HUES64 (cell line): ENCODE results near the gene CPEB2.

Source experiments
- H3K27ac ChIP-seq: 2 replicates; pipeline ENCODE4 v1.7.0; 2013; ENCODE audit warnings: low read depth, low read length, inconsistent platforms
- H3K27me3 ChIP-seq: 2 replicates; pipeline ENCODE4 v1.6.1; 2013; ENCODE audit warnings: mild to moderate bottlenecking, low read length; ENCODE audit not compliant: insufficient read depth
- H3K36me3 ChIP-seq: 2 replicates; pipeline ENCODE4 v1.6.1; 2013; ENCODE audit warnings: mild to moderate bottlenecking, low read length; ENCODE audit not compliant: insufficient read depth
- H3K4me1 ChIP-seq: 2 replicates; pipeline ENCODE4 v1.6.1; 2013; ENCODE audit warnings: mild to moderate bottlenecking, low read length, moderate library complexity; ENCODE audit not compliant: insufficient read depth
- H3K4me3 ChIP-seq: 2 replicates; pipeline ENCODE4 v1.5.1; 2013; ENCODE audit warnings: mild to moderate bottlenecking, low read length, moderate library complexity
- H3K9ac ChIP-seq: 2 replicates; pipeline ENCODE4 v1.6.1; 2013; ENCODE audit warnings: mild to moderate bottlenecking, low read depth, low read length
- H3K9me3 ChIP-seq: 2 replicates; pipeline ENCODE4 v1.6.1; 2013; ENCODE audit warnings: low read depth, low read length; ENCODE audit not compliant: insufficient read depth
- WGBS: fragments of 150-250, 120-280 bp; methylation state at CpG from one replicate; pipeline ENCODE4 v1.1.7; 2013; ENCODE audit warnings: missing lambda C conversion rate; 5-methylcytosine and 5-hydroxymethylcytosine counted together

CPEB2 gene

DNA sequence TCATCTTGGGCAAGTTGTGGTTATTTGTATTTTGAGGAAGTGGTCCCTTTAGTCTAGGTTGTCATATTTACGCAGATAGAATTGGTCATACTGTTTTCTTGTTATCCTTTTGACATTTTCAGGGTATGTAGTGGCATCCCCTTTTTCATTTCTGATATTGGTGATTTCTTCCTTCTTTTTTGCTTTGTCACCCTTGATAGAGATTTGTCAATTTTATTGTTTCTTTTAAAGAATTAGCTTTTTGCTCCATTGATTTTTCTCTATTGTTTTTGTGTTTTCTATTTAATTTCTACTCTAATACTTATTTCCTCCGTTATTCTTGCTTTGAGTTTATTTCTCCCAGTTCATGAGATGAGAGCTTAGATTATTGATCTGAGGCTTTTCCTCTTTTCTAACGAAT lies 87.7 kb downstream of the CPEB2 start:
- no peak overlapping the region for H3K27ac ChIP-seq
- no peaks in the 10 kb centered on the region for H3K27me3 ChIP-seq
- H3K36me3 ChIP-seq: no peaks in the 10 kb centered on the region
- H3K9me3 ChIP-seq: peaks cover 19% of the 10 kb centered on the region
- 100% methylated on average over 1 of the region's 3 CpGs for WGBS
- H3K9ac ChIP-seq: no peak overlapping the region
- H3K4me3 ChIP-seq: no peak overlapping the region
- peaks cover 4% of the 10 kb centered on the region; the same call in 1 of the 2 replicates for H3K4me1 ChIP-seq

DNA sequence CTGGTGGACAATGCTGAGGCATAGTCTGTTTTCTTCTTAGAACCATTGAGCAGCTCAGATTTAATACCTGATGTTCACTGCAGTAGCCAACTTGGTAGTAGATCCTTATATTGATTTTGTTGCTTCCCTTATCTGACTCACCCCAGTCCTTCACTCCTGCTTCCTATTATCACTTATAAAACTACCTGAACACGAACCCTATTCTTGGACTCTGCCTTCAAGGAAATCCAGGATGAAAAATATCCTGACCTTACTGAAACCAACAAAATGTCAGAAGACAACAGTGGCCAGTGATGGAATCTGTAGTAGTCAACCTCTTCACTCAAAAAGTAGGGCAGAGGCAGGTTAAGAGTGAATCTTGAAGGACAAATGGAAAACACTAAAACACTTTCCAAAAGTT lies 98.1 kb downstream of the CPEB2 start:
- Histone ChIP-seq H3K4me1 (no peaks in the 10 kb centered on the region), H3K4me3 (no peak overlapping the region), H3K9me3 (no peaks in the 10 kb centered on the region), H3K9ac (no peak overlapping the region), H3K36me3 (no peaks in the 10 kb centered on the region), H3K27me3 (no peaks in the 10 kb centered on the region), H3K27ac (no peak overlapping the region)
- 93% methylated on average over 1 of the region's 1 CpG for WGBS

DNA sequence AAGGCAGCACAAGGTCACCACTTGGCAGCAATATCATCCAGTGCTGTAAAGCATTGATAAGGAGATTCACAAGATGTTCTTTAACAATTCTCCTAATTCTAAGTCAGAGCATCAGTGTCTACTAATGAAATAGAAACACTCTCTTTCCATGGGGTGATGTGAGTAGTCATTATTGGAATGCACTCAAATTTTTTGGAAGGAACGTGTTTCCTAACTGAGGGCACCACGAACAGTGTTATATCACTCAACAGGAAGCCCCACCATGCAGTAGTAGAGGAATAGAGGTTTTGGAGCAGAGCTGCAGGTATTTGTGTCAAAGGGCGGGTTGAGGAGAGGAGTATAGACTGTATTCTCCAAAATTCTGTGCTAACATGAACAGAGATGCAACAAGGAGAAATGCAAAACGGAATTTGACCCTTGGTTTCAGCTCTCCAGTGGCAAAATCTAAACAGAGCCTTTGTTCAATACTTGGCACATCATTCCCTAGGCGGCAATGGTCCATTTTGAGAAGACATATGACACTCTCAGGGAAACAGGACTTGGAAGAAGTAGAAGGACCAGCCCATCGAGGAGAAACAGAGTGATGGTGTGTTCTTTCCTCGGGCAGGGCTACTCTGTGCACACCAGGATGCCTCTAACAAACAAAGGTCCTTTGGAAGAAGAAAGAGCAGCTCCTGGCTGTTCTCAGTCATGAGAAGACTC lies 98.9 kb downstream of the CPEB2 start:
- Histone ChIP-seq H3K9me3 (no peaks in the 10 kb centered on the region), H3K9ac (no peak overlapping the region), H3K36me3 (no peaks in the 10 kb centered on the region), H3K27me3 (no peaks in the 10 kb centered on the region), H3K27ac (no peak overlapping the region), H3K4me3 (no peak overlapping the region), H3K4me1 (no peaks in the 10 kb centered on the region)
- 90% methylated on average over 7 of the region's 7 CpGs for WGBS

DNA sequence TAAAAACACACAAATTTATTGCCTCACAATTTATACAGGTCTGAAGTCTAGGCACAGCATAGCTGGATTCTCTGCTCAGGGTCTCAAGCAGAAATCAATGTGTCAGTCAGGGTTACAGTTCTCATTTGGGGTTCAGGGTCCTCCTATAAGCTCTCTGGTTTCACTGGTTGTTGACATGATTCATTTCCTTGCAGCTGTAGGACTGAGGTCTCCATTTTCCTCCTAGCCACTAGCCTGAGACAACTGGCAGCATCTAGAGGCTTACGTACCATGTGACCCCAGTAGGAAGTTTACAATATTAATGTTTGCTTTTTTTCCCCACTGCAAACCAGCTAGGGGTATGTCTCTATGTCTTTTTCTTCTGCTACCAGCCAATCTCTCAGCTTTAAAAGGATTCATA lies 102.5 kb downstream of the CPEB2 start:
- Histone ChIP-seq H3K9me3 (no peaks in the 10 kb centered on the region), H3K4me3 (no peak overlapping the region), H3K27me3 (no peaks in the 10 kb centered on the region), H3K9ac (no peak overlapping the region), H3K36me3 (no peaks in the 10 kb centered on the region), H3K4me1 (no peaks in the 10 kb centered on the region), H3K27ac (no peak overlapping the region)
- WGBS: 100% methylated on average over 1 of the region's 1 CpG

DNA sequence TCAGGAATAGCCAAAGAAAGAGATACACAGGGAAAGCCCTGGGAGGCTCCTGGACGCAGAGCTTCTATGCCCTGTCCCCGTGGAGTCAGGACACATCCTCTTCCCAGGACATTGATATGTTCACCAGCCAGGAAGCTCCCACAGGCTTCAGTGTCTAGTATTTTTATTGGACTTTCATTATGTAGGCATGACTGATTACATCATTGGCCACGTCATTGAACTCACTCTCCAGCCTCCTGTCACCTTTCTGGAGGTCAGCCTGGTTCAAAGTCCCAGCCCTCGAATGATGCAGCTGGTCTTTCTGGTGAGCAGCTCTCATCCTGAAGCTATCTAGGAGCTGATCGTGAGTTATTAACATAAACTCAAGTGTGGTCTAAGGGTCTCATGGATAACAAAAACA lies 104.1 kb downstream of the CPEB2 start:
- Histone ChIP-seq H3K9ac (no peak overlapping the region), H3K27ac (no peak overlapping the region), H3K4me1 (no peaks in the 10 kb centered on the region), H3K27me3 (no peaks in the 10 kb centered on the region), H3K4me3 (no peak overlapping the region), H3K9me3 (no peaks in the 10 kb centered on the region), H3K36me3 (no peaks in the 10 kb centered on the region)
- WGBS: 93% methylated on average over 5 of the region's 5 CpGs

DNA sequence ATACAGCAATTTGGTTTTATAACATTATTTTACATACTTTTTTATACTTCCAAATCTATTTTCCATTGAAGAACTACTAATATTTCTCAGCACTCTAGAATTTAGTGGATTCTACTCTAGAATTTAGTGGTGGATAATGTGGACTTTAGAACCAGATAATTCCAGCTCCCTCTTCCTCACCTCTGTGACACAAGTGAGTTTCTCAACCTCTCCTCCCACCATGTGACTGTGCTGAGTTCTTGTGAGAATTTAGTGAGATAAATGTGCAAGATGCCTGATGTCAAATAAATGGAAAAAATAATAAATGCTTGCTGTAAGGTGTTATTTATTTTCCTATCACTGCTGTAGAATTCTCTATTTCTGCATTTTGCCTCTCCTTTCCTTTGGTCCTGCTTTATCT lies 107.3 kb downstream of the CPEB2 start:
- Histone ChIP-seq H3K4me1 (no peaks in the 10 kb centered on the region), H3K4me3 (no peak overlapping the region), H3K36me3 (no peaks in the 10 kb centered on the region), H3K9ac (no peak overlapping the region), H3K27me3 (no peaks in the 10 kb centered on the region), H3K9me3 (no peaks in the 10 kb centered on the region), H3K27ac (no peak overlapping the region)

DNA sequence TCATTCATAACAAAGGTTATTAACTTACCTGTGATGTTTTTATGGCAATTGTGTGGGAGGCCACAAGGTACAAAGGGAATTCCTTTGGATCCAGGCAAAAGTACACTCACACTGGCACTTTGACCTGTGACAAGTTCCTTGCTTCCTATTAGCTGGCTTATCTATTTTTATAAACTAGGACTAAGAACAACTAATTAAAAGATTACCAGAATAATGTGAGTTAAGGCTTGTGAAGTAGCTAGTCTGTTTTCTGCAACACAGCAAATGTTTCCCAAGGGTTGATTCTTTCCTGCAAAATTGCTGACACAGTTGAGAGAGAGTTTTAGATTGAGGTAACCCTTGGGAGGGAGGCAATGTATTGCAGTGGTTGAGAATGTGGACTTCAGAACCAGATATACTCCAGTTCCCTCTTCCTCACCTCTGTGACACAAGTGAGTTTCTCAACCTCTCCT lies 107.9 kb downstream of the CPEB2 start:
- Histone ChIP-seq H3K27ac (no peak overlapping the region), H3K4me1 (no peaks in the 10 kb centered on the region), H3K9me3 (no peaks in the 10 kb centered on the region), H3K9ac (no peak overlapping the region), H3K4me3 (no peak overlapping the region), H3K36me3 (no peaks in the 10 kb centered on the region), H3K27me3 (no peaks in the 10 kb centered on the region)

DNA sequence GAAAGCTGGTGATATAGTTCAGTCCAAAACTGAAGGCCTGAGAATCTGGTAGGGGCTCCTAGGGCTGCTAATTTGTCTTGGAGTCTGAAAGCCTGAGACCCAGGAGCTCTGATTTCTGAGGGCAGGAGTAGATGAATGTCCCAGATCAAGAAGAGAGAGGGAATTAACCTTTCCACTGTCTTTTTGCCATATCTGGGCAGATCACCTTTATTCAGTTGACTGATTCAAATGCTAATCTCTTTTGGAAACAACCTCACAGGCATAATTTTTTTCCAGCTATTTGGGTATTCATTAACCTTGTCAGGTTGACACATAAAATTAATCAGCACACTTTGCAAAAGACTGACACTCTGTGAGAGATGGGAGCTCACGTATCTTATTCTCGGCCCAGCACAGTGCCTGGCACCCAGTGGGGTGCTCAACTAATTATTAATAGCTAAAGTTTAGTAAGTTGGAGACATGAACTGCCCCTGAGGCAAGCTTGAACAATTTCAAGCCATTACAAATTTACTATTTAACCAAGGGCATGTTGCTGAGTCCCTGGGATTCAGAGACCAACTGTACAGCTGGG lies 114.3 kb downstream of the CPEB2 start:
- H3K4me1 ChIP-seq: no peaks in the 10 kb centered on the region
- H3K9ac ChIP-seq: no peak overlapping the region
- 79% methylated on average over 2 of the region's 2 CpGs for WGBS

DNA sequence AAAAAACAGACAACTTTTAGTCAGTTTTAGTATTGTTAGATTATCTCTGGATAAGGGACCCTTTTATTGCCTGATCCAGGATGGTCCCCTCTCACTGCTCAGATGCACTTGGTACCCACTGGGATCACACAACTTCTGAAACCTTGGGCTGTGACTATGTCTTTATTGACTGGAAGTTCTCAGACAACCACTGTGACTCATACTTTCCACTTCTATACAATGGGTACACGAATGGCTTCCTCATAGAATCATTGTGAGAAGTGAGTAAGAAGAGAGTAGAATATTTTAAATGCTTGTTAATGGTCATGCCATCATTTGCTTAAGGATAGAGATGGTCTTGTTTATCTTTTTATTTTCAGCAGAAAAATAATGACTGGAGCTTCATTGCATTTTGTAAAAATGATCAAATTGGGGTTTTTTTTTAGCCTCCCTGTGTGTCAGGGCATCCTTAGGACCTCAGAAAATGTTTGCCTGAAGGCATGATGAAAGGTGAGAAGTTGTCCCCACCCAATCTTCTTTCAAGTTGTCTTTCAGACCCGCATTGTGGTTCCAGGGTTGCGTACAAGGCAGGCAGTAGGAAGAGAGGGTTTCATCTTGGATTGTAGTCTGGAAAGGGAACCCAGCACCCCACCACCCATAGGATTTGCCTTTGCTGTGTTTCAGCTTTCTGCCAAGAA lies 115.1 kb downstream of the CPEB2 start:
- Histone ChIP-seq H3K9ac (no peak overlapping the region), H3K4me3 (no peak overlapping the region), H3K9me3 (peaks cover 14% of the 10 kb centered on the region; the same call in 1 of the 2 replicates), H3K27me3 (no peaks in the 10 kb centered on the region), H3K36me3 (no peaks in the 10 kb centered on the region), H3K27ac (no peak overlapping the region), H3K4me1 (no peaks in the 10 kb centered on the region)
- 82% methylated on average over 3 of the region's 3 CpGs for WGBS

More for the DNA sequence above, 114.3 kb downstream of the CPEB2 start:
- Histone ChIP-seq H3K36me3 (no peaks in the 10 kb centered on the region), H3K27ac (no peak overlapping the region), H3K9me3 (peaks cover 11% of the 10 kb centered on the region; the same call in 1 of the 2 replicates), H3K27me3 (no peaks in the 10 kb centered on the region), H3K4me3 (no peak overlapping the region)

DNA sequence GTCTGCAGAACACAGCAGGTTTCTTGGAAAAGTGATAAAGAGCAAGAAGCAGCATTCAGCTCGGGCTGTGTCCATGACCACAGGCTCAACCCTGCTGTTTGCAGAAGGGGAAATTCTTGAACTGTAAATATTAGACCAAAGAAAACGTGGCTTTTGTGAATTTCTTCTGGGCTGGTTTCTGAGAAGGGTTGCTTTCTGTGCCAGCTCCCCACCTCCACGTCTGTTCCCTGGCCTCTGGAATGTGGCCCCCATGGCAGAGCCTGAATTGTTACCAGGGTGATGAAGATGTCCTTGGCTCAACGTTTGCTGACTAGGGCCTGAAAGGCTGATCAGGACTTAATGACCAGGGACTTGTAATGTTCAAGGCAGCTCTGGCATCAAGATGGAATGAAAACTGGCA lies 116.0 kb downstream of the CPEB2 start:
- H3K27me3 ChIP-seq: no peaks in the 10 kb centered on the region
- H3K9me3 ChIP-seq: peaks cover 14% of the 10 kb centered on the region; the same call in 1 of the 2 replicates
- WGBS: 80% methylated on average over 4 of the region's 4 CpGs
- H3K36me3 ChIP-seq: no peaks in the 10 kb centered on the region
- no peak overlapping the region for H3K9ac ChIP-seq
- H3K4me3 ChIP-seq: no peak overlapping the region
- H3K27ac ChIP-seq: no peak overlapping the region
- H3K4me1 ChIP-seq: no peaks in the 10 kb centered on the region
